HepG2 (cell line): Measurements from ENCODE around the gene ELP5. TPM values are rescaled to one million over a fixed set of nuclear protein-coding genes. Genes with fewer than 3 reads are reported as not detected.

ENCODE experiments used
- CAMTA2 ChIP-seq: sonication (generic); formaldehyde crosslinking; IDR thresholded peaks from 2 replicates; pipeline ENCODE4 v1.4.0; 2020; ENCODE audit warnings: mild to moderate bottlenecking, missing genetic modification reagents, borderline replicate concordance
- CBX5 ChIP-seq: sonication (generic); formaldehyde crosslinking; IDR thresholded peaks from 2 replicates; pipeline ENCODE4 v1.4.0; 2020; ENCODE audit warnings: missing genetic modification reagents, borderline replicate concordance
- CEBPB ChIP-seq: IDR thresholded peaks from 2 replicates; pipeline ENCODE4 v1.6.1; 2011; ENCODE audit warnings: low read depth, low read length, improper control_type of control experiment, borderline replicate concordance
- CREM ChIP-seq, 2 experiments: sonication (generic) in 1 of 2; formaldehyde crosslinking in 1 of 2; IDR thresholded peaks; 2 replicates each; pipeline versions ENCODE4 v1.4.0 to v1.6.1; 2016 to 2020; ENCODE audit warnings: antibody characterized with exemption in 1 of 2, mild to moderate bottlenecking in 1 of 2, missing genetic modification reagents in 1 of 2
- HNF4A ChIP-seq: sonication (generic); formaldehyde crosslinking; IDR thresholded peaks from 2 replicates; pipeline ENCODE4 v1.4.0; 2020; ENCODE audit warnings: missing genetic modification reagents
- PHF21A ChIP-seq: sonication (generic); formaldehyde crosslinking; IDR thresholded peaks from 2 replicates; pipeline ENCODE4 v1.5.0; 2020; ENCODE audit warnings: mild to moderate bottlenecking, missing genetic modification reagents
- SKI ChIP-seq: fragments of 450-650 bp; IDR thresholded peaks from one replicate; pipeline ENCODE4 v1.6.1; 2018; ENCODE audit warnings: mild to moderate bottlenecking; ENCODE audit not compliant: partially characterized antibody
- TEAD2 ChIP-seq: sonication (generic); formaldehyde crosslinking; IDR thresholded peaks from 2 replicates; pipeline ENCODE4 v1.9.0; 2021; ENCODE audit warnings: missing genetic modification reagents
- TMF1 ChIP-seq: sonication (generic); formaldehyde crosslinking; IDR thresholded peaks from 2 replicates; pipeline ENCODE4 v1.8.1; 2022; ENCODE audit warnings: low read depth, missing genetic modification reagents
- ZNF280D ChIP-seq: sonication (generic); formaldehyde crosslinking; IDR thresholded peaks from 2 replicates; pipeline ENCODE4 v1.5.1; 2020; ENCODE audit warnings: mild to moderate bottlenecking, missing genetic modification reagents
- ZNF589 ChIP-seq: sonication (generic); formaldehyde crosslinking; conservative IDR thresholded peaks from 2 replicates; pipeline ENCODE4 v1.8.0; 2022; ENCODE audit warnings: mild to moderate bottlenecking, moderate library complexity, missing genetic modification reagents
- ZNF737 ChIP-seq: sonication (generic); formaldehyde crosslinking; IDR thresholded peaks from 2 replicates; pipeline ENCODE4 v1.5.0; 2020; ENCODE audit warnings: missing genetic modification reagents, mild to moderate bottlenecking, borderline replicate concordance
- ZSCAN20 ChIP-seq: sonication (generic); formaldehyde crosslinking; IDR thresholded peaks from 2 replicates; pipeline ENCODE4 v1.4.0; 2020; ENCODE audit warnings: missing genetic modification reagents, mild to moderate bottlenecking, borderline replicate concordance
- ZZZ3 ChIP-seq: sonication (generic); formaldehyde crosslinking; IDR thresholded peaks from 2 replicates; pipeline ENCODE4 v1.4.0; 2020; ENCODE audit warnings: missing genetic modification reagents, mild to moderate bottlenecking, borderline replicate concordance
- polyA plus RNA-seq, 8 experiments: library from polyadenylated mRNA; depleted of rRNA in 3 of 8; stranded (reverse) in 7 of 8; unstranded in 1 of 8; fragments of >200 nt; fragmentation: Illumina TruSeq in 4 of 8; extraction: Trizol in 4 of 8; gene quantifications; 2 replicates each; pipeline versions ENCODE4 v1.2.1 to v1.2.3, GENCODE V29; 2011 to 2016; ENCODE audit warnings: low read depth in 4 of 8, missing spikeins in 1 of 8, mixed read lengths in 1 of 8; ENCODE audit not compliant: insufficient read depth in 1 of 8
- total RNA-seq, 5 experiments: library from RNA; depleted of rRNA; stranded (reverse); fragments of >200 nt; fragmentation: Illumina TruSeq; extraction: Trizol; gene quantifications; 2 replicates each; pipeline ENCODE4 v1.2.3, GENCODE V29; 2016; ENCODE audit warnings: low read depth in 1 of 5
- TF ChIP-seq, protein P1 (sequence below): sonication (generic); formaldehyde crosslinking; IDR thresholded peaks from 2 replicates; pipeline ENCODE4 v1.4.0; 2020; ENCODE audit warnings: missing genetic modification reagents
- TF ChIP-seq, protein P2 (sequence below): IDR thresholded peaks from 2 replicates; pipeline ENCODE4 v1.6.1; 2016
- TF ChIP-seq, protein P3 (sequence below): sonication (generic); formaldehyde crosslinking; IDR thresholded peaks from 2 replicates; pipeline ENCODE4 v1.4.0; 2020; ENCODE audit warnings: missing genetic modification reagents

Gene ELP5
- total and polyA plus RNA-seq, 2 of the 13 experiments (the other 11 are each of a cell fraction or from before 2014, with no cell fraction given), result 67.6 to 69.8 TPM

- peak; percentile 81; the same call in 1 of the 2 replicates for TF ChIP-seq ZNF280D (CRISPR knock-in tag)
- TF ChIP-seq, protein P1, sequence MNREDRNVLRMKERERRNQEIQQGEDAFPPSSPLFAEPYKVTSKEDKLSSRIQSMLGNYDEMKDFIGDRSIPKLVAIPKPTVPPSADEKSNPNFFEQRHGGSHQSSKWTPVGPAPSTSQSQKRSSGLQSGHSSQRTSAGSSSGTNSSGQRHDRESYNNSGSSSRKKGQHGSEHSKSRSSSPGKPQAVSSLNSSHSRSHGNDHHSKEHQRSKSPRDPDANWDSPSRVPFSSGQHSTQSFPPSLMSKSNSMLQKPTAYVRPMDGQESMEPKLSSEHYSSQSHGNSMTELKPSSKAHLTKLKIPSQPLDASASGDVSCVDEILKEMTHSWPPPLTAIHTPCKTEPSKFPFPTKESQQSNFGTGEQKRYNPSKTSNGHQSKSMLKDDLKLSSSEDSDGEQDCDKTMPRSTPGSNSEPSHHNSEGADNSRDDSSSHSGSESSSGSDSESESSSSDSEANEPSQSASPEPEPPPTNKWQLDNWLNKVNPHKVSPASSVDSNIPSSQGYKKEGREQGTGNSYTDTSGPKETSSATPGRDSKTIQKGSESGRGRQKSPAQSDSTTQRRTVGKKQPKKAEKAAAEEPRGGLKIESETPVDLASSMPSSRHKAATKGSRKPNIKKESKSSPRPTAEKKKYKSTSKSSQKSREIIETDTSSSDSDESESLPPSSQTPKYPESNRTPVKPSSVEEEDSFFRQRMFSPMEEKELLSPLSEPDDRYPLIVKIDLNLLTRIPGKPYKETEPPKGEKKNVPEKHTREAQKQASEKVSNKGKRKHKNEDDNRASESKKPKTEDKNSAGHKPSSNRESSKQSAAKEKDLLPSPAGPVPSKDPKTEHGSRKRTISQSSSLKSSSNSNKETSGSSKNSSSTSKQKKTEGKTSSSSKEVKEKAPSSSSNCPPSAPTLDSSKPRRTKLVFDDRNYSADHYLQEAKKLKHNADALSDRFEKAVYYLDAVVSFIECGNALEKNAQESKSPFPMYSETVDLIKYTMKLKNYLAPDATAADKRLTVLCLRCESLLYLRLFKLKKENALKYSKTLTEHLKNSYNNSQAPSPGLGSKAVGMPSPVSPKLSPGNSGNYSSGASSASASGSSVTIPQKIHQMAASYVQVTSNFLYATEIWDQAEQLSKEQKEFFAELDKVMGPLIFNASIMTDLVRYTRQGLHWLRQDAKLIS (CRISPR knock-in tag), result no peak; the same call in 1 of the 2 replicates
- TF ChIP-seq PHF21A (CRISPR knock-in tag), result peak; percentile 68
- TF ChIP-seq ZZZ3 (CRISPR knock-in tag), result no peak
- TF ChIP-seq TEAD2, result no peak
- TF ChIP-seq CAMTA2, result no peak
- peak; percentile 47 for TF ChIP-seq SKI
- TF ChIP-seq HNF4A (CRISPR knock-in tag), result no peak; the same call in 1 of the 2 replicates
- TF ChIP-seq, protein P2, sequence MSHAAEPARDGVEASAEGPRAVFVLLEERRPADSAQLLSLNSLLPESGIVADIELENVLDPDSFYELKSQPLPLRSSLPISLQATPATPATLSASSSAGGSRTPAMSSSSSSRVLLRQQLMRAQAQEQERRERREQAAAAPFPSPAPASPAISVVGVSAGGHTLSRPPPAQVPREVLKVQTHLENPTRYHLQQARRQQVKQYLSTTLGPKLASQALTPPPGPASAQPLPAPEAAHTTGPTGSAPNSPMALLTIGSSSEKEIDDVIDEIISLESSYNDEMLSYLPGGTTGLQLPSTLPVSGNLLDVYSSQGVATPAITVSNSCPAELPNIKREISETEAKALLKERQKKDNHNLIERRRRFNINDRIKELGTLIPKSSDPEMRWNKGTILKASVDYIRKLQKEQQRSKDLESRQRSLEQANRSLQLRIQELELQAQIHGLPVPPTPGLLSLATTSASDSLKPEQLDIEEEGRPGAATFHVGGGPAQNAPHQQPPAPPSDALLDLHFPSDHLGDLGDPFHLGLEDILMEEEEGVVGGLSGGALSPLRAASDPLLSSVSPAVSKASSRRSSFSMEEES (CRISPR knock-in tag), result peak; percentile 66; the same call in 1 of the 2 replicates
- TF ChIP-seq, protein P3, sequence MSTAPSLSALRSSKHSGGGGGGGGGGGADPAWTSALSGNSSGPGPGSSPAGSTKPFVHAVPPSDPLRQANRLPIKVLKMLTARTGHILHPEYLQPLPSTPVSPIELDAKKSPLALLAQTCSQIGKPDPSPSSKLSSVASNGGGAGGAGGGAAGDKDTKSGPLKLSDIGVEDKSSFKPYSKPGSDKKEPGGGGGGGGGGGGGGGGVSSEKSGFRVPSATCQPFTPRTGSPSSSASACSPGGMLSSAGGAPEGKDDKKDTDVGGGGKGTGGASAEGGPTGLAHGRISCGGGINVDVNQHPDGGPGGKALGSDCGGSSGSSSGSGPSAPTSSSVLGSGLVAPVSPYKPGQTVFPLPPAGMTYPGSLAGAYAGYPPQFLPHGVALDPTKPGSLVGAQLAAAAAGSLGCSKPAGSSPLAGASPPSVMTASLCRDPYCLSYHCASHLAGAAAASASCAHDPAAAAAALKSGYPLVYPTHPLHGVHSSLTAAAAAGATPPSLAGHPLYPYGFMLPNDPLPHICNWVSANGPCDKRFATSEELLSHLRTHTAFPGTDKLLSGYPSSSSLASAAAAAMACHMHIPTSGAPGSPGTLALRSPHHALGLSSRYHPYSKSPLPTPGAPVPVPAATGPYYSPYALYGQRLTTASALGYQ (CRISPR knock-in tag), result no peak
- no peak for TF ChIP-seq ZNF737 (CRISPR knock-in tag)
- no peak for TF ChIP-seq ZSCAN20 (CRISPR knock-in tag)
- peak; percentile 75 for TF ChIP-seq CREM (IDR thresholded peaks at IDR 0.05)
- no peak for TF ChIP-seq CREM (CRISPR knock-in tag; IDR thresholded peaks at IDR 0.05)
- TF ChIP-seq CEBPB, result no peak
- no peak for TF ChIP-seq CBX5
- peak; percentile 73; the same call in 1 of the 2 replicates for TF ChIP-seq TMF1
- 0 out of 2 replicates have a peak, but pooled peaks have one; percentile 47 for TF ChIP-seq ZNF589
Measured at GRCh38 chr17:7219812-7220592, 32.0 kb upstream of the ELP5 start, which contains the start of the genes ACADVL and DLG4 (continued).
